A549 (cell line): ENCODE data around the gene IRF9. TPM values are rescaled to one million over a fixed set of nuclear protein-coding genes. Genes with fewer than 3 reads are reported as not detected.

Experiments used
- ATAC-seq, 2 experiments: fragments of 200-7000 bp in 1 of 2; fragments of >200 bp in 1 of 2; cut with Nextera tagmentation in 1 of 2; cut with Tn5 transposase in 1 of 2; 3 replicates each; pipeline versions ENCODE4 v1.8.0 to v1.9.1; 2018 to 2020; ENCODE audit warnings: mild to moderate bottlenecking in 1 of 2, moderate library complexity in 1 of 2
- CTCF ChIA-PET: fragments of 300-600 bp; sonication (Branson Sonifier 250); formaldehyde crosslinking; extraction: SDS; loops from one replicate; lab custom pipeline; 2021; ENCODE audit warnings: antibody characterized with exemption, inconsistent platforms; lab: Yijun Ruan, JAX
- POLR2A ChIA-PET: fragments of 350-600 bp; formaldehyde crosslinking; extraction: SDS; loops from one replicate; lab custom pipeline; 2021; ENCODE audit warnings: antibody characterized with exemption, inconsistent platforms; lab: Yijun Ruan, JAX
- DNase-seq, 2 experiments: peaks; one replicate each; pipeline versions ENCODE4 v3.0.0 to v3.0.0-alpha.2; 2011 to 2016; ENCODE audit warnings: low read depth in 1 of 2, low spot score in 1 of 2
- FAIRE-seq: peaks from 2 replicates; lab custom pipeline; 2011; peaks lifted over from hg19 to GRCh38; lab: Jason Lieb, UNC
- H3K27ac ChIP-seq, 2 experiments: fragments of >200 bp; sonication (Bioruptor Twin); formaldehyde crosslinking; 3 replicates each; pipeline ENCODE4 v1.5.1; 2016 to 2017
- H3K4me1 ChIP-seq: fragments of >200 bp; sonication (Bioruptor Twin); formaldehyde crosslinking; 3 replicates; pipeline ENCODE4 v1.6.1; 2016
- H3K4me2 ChIP-seq: fragments of >200 bp; sonication (Bioruptor Twin); formaldehyde crosslinking; 3 replicates; pipeline ENCODE4 v1.6.1; 2016
- H3K4me3 ChIP-seq: fragments of >200 bp; sonication (Bioruptor Twin); formaldehyde crosslinking; 3 replicates; pipeline ENCODE4 v1.5.1; 2016
- H3K9me3 ChIP-seq: fragments of >200 bp; sonication (Bioruptor Twin); formaldehyde crosslinking; 3 replicates; pipeline ENCODE4 v1.6.1; 2016
- CBX2 ChIP-seq: fragments of 200-600 bp; sonication (generic); IDR thresholded peaks from 2 replicates; pipeline ENCODE4 v1.6.1; 2016; ENCODE audit warnings: low read depth, mild to moderate bottlenecking, borderline replicate concordance
- CEBPB ChIP-seq, 2 experiments: fragments of >200 bp in 1 of 2; sonication (Bioruptor Twin) in 1 of 2; formaldehyde crosslinking in 1 of 2; IDR thresholded peaks; 2 replicates each; pipeline ENCODE4 v1.6.1; 2012 to 2016
- CHD2 ChIP-seq: fragments of 150-350 bp; IDR thresholded peaks from 2 replicates; pipeline ENCODE4 v1.6.1; 2014; ENCODE audit warnings: low read length; ENCODE audit not compliant: partially characterized antibody
- CHD4 ChIP-seq: fragments of 200-600 bp; sonication (generic); IDR thresholded peaks from 2 replicates; pipeline ENCODE4 v1.6.1; 2016; ENCODE audit warnings: antibody characterized with exemption, mild to moderate bottlenecking, borderline replicate concordance
- EHF ChIP-seq: fragments of 250-450 bp; sonication (Bioruptor Pico); IDR thresholded peaks from 2 replicates; pipeline ENCODE4 v1.5.0; 2020; ENCODE audit warnings: mild to moderate bottlenecking
- EHMT2 ChIP-seq: fragments of 200-600 bp; sonication (generic); IDR thresholded peaks from 2 replicates; pipeline ENCODE4 v1.6.1; 2016; ENCODE audit warnings: antibody characterized with exemption, low read depth, mild to moderate bottlenecking, moderate library complexity
- FOSB ChIP-seq: fragments of 250-450 bp; sonication (Bioruptor Pico); IDR thresholded peaks from 2 replicates; pipeline ENCODE4 v1.5.0; 2020; ENCODE audit warnings: mild to moderate bottlenecking, moderate library complexity
- FOSL2 ChIP-seq, 2 experiments: fragments of 450-650 bp in 1 of 2; fragments of >200 bp in 1 of 2; sonication (Bioruptor Twin) in 1 of 2; formaldehyde crosslinking; IDR thresholded peaks; 2 replicates each; pipeline versions ENCODE4 v1.5.0 to v1.6.1; 2016 to 2020; ENCODE audit warnings: mild to moderate bottlenecking in 1 of 2, moderate library complexity in 1 of 2
- HEYL ChIP-seq: fragments of 250-450 bp; sonication (Bioruptor Pico); IDR thresholded peaks from 2 replicates; pipeline ENCODE4 v1.8.0; 2021; ENCODE audit warnings: mild to moderate bottlenecking, moderate library complexity
- JUNB ChIP-seq: fragments of >200 bp; sonication (Bioruptor Twin); formaldehyde crosslinking; IDR thresholded peaks from 2 replicates; pipeline ENCODE4 v1.6.1; 2016
- KDM1A ChIP-seq: fragments of 200-600 bp; sonication (generic); IDR thresholded peaks from 2 replicates; pipeline ENCODE4 v1.6.1; 2016; ENCODE audit warnings: low read depth, mild to moderate bottlenecking
- KDM5A ChIP-seq: fragments of 200-600 bp; sonication (generic); IDR thresholded peaks from 2 replicates; pipeline ENCODE4 v1.6.1; 2016; ENCODE audit warnings: antibody characterized with exemption, mild to moderate bottlenecking
- NPAS2 ChIP-seq: fragments of 250-450 bp; sonication (Bioruptor Pico); IDR thresholded peaks from 2 replicates; pipeline ENCODE4 v1.8.0; 2022; ENCODE audit warnings: mild to moderate bottlenecking, moderate library complexity, borderline replicate concordance
- RNF2 ChIP-seq: fragments of 200-600 bp; sonication (generic); IDR thresholded peaks from 2 replicates; pipeline ENCODE4 v1.6.1; 2016; ENCODE audit warnings: low read depth, mild to moderate bottlenecking, antibody characterized with exemption, moderate library complexity, borderline replicate concordance
- TP53 ChIP-seq: fragments of 250-450 bp; sonication (Bioruptor Pico); IDR thresholded peaks from 2 replicates; pipeline ENCODE4 v1.5.0; 2021; ENCODE audit warnings: mild to moderate bottlenecking, moderate library complexity
- ZNF302 ChIP-seq: fragments of 250-450 bp; sonication (Bioruptor Pico); IDR thresholded peaks from 2 replicates; pipeline ENCODE4 v1.9.0; 2021; ENCODE audit warnings: inconsistent platforms, mild to moderate bottlenecking, moderate library complexity
- WGBS: methylation state at CpG from one replicate; pipeline ENCODE4 v1.1.6; 2017; ENCODE audit errors: missing lambda C conversion rate; 5-methylcytosine and 5-hydroxymethylcytosine counted together
- polyA plus RNA-seq, 4 experiments: library from polyadenylated mRNA; depleted of rRNA in 3 of 4; stranded (reverse); fragments of >200 nt; fragmentation: RNase III in 1 of 4; extraction: RNeasy Plus Mini Kit Qiagen cat#74134 plus additional on column Dnase treatment in 1 of 4; gene quantifications; 2 replicates in 3 of 4; 3 replicates in 1 of 4; pipeline ENCODE4 v1.2.3, GENCODE V29; 2011 to 2017
- TF ChIP-seq, protein P1 (sequence below): fragments of 250-450 bp; sonication (Bioruptor Pico); IDR thresholded peaks from 2 replicates; pipeline ENCODE4 v1.5.0; 2020; ENCODE audit warnings: low read depth, mild to moderate bottlenecking, moderate library complexity
- TF ChIP-seq, protein P2 (sequence below): fragments of 150-350 bp; IDR thresholded peaks from 2 replicates; pipeline ENCODE4 v1.6.1; 2014; ENCODE audit warnings: low read depth, mild to moderate bottlenecking, low read length
- TF ChIP-seq, protein P3 (sequence below): fragments of >200 bp; sonication (Bioruptor Twin); formaldehyde crosslinking; IDR thresholded peaks from 2 replicates; pipeline ENCODE4 v1.6.1; 2016
- TF ChIP-seq, protein P4 (sequence below): IDR thresholded peaks from 2 replicates; pipeline ENCODE4 v1.6.1; 2012
- TF ChIP-seq, protein P5 (sequence below): fragments of >200 bp; sonication (Bioruptor Twin); formaldehyde crosslinking; IDR thresholded peaks from 3 replicates; pipeline ENCODE4 v1.5.1; 2016
- TF ChIP-seq, protein P6 (sequence below): IDR thresholded peaks from 2 replicates; pipeline ENCODE4 v1.6.1; 2012; ENCODE audit warnings: low read depth, borderline replicate concordance

The IRF9 gene
- polyA plus RNA-seq, 2 of the 4 experiments (the other 2 are of a cell fraction) = 19.0 to 23.1 TPM

DNA sequence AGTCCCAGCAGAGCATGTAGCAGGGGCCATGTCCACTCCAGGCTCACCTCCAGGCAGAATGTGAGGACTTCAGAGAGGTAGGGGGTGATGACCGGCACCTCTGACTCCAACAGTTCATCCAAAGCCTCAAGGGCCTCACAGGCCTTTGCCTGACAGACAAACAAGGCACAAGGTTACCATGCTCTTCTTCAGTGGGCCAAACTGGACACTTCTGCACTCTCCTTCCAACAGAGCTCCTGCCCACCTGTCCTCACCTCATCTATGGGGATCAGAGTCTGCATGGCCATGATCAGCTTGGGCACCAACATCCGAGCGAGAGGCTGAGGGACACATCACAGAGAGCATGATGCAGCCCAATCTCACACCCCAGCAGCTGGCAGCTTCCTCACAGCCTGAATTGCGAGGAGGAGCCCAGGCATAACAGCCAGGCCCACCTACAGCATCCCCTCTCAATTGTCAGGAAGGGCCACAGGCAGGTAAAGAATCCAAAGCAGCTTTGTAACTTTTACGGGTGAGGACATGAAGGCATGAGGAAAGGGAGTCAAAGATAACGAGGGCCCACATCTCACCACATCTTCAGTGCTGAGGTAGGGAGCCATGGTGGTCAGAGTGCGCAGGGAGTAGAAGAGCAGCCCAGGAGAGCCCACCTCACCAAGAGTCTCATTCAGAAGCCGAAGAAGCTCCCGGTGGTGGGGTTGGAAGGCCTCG lies 25.9 kb downstream of the IRF9 start:
- ChIA-PET CTCF (interaction anchor here (1.0 to 2.1 kb wide), 6 partner anchors 26 to 78 kb away, joined by 3 to 12 read pairs (median 5); partner anchors contain the start of genes EMC9, IRF9 and MDP1), POLR2A (no interaction called here)
- DNase-seq = no peak
- Histone ChIP-seq H3K4me2 (peak overlapping the region; percentile 88), H3K4me3 (no peak overlapping the region; the same call in 1 of the 3 replicates), H3K9me3 (no peaks in the 10 kb centered on the region), H3K4me1 (peaks cover 16% of the 10 kb centered on the region), H3K27ac (peak overlapping the region in 1 of 2 experiments; percentile 98; a peak in 1 of 6 replicates)
- ATAC-seq = no peak
- no peak for TF ChIP-seq JUNB
- TF ChIP-seq, protein P1, sequence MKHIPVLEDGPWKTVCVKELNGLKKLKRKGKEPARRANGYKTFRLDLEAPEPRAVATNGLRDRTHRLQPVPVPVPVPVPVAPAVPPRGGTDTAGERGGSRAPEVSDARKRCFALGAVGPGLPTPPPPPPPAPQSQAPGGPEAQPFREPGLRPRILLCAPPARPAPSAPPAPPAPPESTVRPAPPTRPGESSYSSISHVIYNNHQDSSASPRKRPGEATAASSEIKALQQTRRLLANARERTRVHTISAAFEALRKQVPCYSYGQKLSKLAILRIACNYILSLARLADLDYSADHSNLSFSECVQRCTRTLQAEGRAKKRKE (CRISPR knock-in tag) = no peak
- TF ChIP-seq NPAS2 (CRISPR knock-in tag) = no peak
- TF ChIP-seq EHF = no peak
- no peak for TF ChIP-seq KDM1A
- TF ChIP-seq KDM5A = no peak
- no peak for TF ChIP-seq ZNF302 (CRISPR knock-in tag)
- no peak for TF ChIP-seq FOSL2 (IDR thresholded peaks at IDR 0.05)
- TF ChIP-seq FOSL2 (CRISPR knock-in tag; IDR thresholded peaks at IDR 0.05) = no peak
- TF ChIP-seq, protein P2, sequence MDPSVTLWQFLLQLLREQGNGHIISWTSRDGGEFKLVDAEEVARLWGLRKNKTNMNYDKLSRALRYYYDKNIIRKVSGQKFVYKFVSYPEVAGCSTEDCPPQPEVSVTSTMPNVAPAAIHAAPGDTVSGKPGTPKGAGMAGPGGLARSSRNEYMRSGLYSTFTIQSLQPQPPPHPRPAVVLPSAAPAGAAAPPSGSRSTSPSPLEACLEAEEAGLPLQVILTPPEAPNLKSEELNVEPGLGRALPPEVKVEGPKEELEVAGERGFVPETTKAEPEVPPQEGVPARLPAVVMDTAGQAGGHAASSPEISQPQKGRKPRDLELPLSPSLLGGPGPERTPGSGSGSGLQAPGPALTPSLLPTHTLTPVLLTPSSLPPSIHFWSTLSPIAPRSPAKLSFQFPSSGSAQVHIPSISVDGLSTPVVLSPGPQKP = no peak
- TF ChIP-seq, protein P3, sequence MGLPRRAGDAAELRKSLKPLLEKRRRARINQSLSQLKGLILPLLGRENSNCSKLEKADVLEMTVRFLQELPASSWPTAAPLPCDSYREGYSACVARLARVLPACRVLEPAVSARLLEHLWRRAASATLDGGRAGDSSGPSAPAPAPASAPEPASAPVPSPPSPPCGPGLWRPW = no peak
- TF ChIP-seq CEBPB (IDR thresholded peaks at IDR 0.05) = no peak
- TF ChIP-seq RNF2 = no peak
- TF ChIP-seq, protein P4, sequence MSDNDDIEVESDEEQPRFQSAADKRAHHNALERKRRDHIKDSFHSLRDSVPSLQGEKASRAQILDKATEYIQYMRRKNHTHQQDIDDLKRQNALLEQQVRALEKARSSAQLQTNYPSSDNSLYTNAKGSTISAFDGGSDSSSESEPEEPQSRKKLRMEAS = no peak
- TF ChIP-seq EHMT2 = no peak
- TF ChIP-seq TP53 (CRISPR knock-in tag) = no peak
- no peak for TF ChIP-seq CHD2
- TF ChIP-seq CHD4 = no peak
- no peak for FAIRE-seq
- WGBS = 89% methylated on average over 8 of the region's 10 CpGs

DNA sequence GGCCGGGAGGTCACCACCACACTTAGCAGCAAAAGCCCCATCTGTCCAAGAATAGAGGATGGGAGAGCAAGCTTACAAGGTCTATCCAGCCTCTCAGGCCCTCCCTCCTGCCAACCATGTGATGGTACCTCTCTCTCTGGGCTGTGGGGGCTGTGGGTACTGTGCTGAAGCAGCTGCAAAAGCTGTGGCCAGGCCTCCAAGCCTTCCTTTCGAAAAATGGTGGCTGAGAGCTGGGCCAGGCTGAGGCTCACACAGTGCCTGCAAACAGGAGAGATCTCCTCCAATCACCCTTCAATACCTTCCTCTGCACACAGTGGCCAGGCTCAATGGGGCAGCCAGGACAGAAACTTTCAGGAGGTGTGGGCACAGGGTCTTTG lies 26.5 kb downstream of the IRF9 start:
- FAIRE-seq = no peak

More for the DNA sequence above, 26.5 kb downstream of the IRF9 start:
- Histone ChIP-seq H3K9me3 (no peaks in the 10 kb centered on the region), H3K4me1 (peaks cover 16% of the 10 kb centered on the region), H3K4me3 (peak overlapping the region; percentile 97), H3K27ac (peak overlapping the region in 1 of 2 experiments; percentile 98; a peak in 4 of 6 replicates), H3K4me2 (peak overlapping the region; percentile 88)
- POLR2A ChIA-PET = no interaction called here
- no peak for DNase-seq
- ATAC-seq = no peak
- TF ChIP-seq HEYL (no peak), CHD4 (no peak), CBX2 (no peak), FOSB (CRISPR knock-in tag) (no peak)
- TF ChIP-seq, protein P4 = no peak
- TF ChIP-seq, protein P5, sequence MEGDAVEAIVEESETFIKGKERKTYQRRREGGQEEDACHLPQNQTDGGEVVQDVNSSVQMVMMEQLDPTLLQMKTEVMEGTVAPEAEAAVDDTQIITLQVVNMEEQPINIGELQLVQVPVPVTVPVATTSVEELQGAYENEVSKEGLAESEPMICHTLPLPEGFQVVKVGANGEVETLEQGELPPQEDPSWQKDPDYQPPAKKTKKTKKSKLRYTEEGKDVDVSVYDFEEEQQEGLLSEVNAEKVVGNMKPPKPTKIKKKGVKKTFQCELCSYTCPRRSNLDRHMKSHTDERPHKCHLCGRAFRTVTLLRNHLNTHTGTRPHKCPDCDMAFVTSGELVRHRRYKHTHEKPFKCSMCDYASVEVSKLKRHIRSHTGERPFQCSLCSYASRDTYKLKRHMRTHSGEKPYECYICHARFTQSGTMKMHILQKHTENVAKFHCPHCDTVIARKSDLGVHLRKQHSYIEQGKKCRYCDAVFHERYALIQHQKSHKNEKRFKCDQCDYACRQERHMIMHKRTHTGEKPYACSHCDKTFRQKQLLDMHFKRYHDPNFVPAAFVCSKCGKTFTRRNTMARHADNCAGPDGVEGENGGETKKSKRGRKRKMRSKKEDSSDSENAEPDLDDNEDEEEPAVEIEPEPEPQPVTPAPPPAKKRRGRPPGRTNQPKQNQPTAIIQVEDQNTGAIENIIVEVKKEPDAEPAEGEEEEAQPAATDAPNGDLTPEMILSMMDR = no peak
- TF ChIP-seq, protein P2 = no peak
- TF ChIP-seq, protein P6, sequence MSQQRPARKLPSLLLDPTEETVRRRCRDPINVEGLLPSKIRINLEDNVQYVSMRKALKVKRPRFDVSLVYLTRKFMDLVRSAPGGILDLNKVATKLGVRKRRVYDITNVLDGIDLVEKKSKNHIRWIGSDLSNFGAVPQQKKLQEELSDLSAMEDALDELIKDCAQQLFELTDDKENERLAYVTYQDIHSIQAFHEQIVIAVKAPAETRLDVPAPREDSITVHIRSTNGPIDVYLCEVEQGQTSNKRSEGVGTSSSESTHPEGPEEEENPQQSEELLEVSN = no peak
- TF ChIP-seq, all 56 proteins: peak for 0
- CTCF ChIA-PET = interaction anchor here (1.1 to 2.1 kb wide), 5 partner anchors 27 to 79 kb away, joined by 3 to 12 read pairs (median 5); partner anchors contain the start of genes EMC9, IRF9 and MDP1
- WGBS = 53% methylated on average over 2 of the region's 2 CpGs
